Mammary epithelial cell (primary cell): ENCODE measurements around the gene CYSTM1.

Experiments used
- EZH2 ChIP-seq: IDR thresholded peaks from 2 replicates; pipeline ENCODE4 v1.6.1; 2012; ENCODE audit warnings: low read length, inconsistent platforms, borderline replicate concordance
- TF ChIP-seq, protein P1 (sequence below), 2 donors: IDR thresholded peaks in 1 of 2; conservative IDR thresholded peaks in 1 of 2; 2 replicates each; pipeline ENCODE4 v1.5.1; 2011 to 2012; ENCODE audit warnings: inconsistent platforms in 2 of 2, low read length in 2 of 2, mild to moderate bottlenecking in 2 of 2, control low read depth in 1 of 2, low read depth in 1 of 2; ENCODE audit not compliant: insufficient read depth in 1 of 2; ENCODE audit errors: extremely low read depth in 1 of 2

DNA sequence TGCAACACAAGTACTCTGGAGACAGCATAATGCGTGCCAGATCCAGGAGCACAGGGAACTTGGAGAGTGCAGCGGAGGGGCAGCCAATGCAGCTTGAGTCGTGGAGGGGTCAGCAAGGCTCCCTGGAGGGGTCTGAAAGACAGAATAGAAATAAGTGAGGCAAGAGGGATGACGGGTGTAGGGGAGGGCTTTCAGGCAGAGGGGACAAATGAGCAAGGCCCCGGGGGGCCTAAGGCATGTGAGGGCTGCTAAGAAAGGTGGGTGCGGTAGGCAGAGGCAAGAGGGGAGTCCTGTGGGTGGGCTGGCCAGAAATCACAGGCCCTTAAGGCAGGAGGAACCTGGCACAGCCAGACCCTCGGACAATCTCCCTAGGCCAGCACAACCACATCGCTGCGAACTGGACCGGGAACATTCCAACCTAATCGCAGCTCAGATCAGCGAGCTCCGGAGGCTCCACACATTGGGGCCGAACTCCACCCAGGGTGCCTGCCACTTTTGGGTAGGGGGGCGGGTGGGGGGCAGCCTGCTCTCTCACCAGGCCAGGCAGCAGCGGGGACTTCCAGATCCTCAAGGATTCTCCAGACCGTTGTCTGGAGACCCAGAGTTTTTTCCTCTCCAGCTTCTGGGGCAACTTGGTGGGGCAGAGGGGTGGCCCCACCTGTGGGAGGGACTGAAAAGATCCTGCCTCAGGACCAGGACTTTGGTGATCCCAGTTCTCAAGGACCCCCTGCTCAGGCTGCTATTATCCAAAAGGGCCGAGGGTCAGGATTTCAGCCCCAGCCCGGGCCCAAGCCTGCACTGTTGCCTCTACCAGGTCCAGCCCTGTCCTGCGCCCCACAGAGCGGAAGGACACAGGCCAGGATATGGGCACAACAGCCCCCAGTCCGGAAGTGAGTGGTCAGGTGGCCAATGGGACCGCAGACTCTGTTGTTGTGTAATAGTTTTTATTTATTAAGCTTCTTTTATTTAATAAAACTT is 22.7 kb upstream of the CYSTM1 start:
- TF ChIP-seq, protein P1, sequence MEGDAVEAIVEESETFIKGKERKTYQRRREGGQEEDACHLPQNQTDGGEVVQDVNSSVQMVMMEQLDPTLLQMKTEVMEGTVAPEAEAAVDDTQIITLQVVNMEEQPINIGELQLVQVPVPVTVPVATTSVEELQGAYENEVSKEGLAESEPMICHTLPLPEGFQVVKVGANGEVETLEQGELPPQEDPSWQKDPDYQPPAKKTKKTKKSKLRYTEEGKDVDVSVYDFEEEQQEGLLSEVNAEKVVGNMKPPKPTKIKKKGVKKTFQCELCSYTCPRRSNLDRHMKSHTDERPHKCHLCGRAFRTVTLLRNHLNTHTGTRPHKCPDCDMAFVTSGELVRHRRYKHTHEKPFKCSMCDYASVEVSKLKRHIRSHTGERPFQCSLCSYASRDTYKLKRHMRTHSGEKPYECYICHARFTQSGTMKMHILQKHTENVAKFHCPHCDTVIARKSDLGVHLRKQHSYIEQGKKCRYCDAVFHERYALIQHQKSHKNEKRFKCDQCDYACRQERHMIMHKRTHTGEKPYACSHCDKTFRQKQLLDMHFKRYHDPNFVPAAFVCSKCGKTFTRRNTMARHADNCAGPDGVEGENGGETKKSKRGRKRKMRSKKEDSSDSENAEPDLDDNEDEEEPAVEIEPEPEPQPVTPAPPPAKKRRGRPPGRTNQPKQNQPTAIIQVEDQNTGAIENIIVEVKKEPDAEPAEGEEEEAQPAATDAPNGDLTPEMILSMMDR (conservative IDR thresholded peaks at IDR 0.05 in 1 of 2, IDR thresholded peaks at IDR 0.05 in 1 of 2; ENCODE audit: extremely low read depth in 1 of 2, insufficient read depth in 1 of 2, low read depth in 1 of 2, low read length in 2 of 2): no peak
- TF ChIP-seq EZH2: no peak
